Endodermal cell (in vitro differentiated cells): ENCODE measurements around the gene DGCR8. TPM values are rescaled to one million over a fixed set of nuclear protein-coding genes. Genes with fewer than 3 reads are reported as not detected.
A peak's percentile ranks its signal among the peaks of the same experiment; 100 is the strongest.

Experiments used
- DNase-seq: peaks from one replicate; pipeline ENCODE4 v3.0.0-alpha.2; 2017
- H3K27ac ChIP-seq: 2 replicates; pipeline ENCODE4 v1.5.1; 2013; ENCODE audit warnings: mild to moderate bottlenecking, low read depth, low read length, moderate library complexity
- H3K27me3 ChIP-seq: 2 replicates; pipeline ENCODE4 v1.6.1; 2013; ENCODE audit warnings: mild to moderate bottlenecking, low read length, moderate library complexity; ENCODE audit not compliant: insufficient read depth, control insufficient read depth, poor library complexity, severe bottlenecking
- H3K36me3 ChIP-seq: 2 replicates; pipeline ENCODE4 v1.7.0; 2013; ENCODE audit warnings: mild to moderate bottlenecking, low read length, moderate library complexity; ENCODE audit not compliant: control insufficient read depth, insufficient read depth
- H3K4me1 ChIP-seq: one replicate; pipeline ENCODE4 v1.7.0; 2013; ENCODE audit warnings: low read length; ENCODE audit not compliant: control insufficient read depth, insufficient read depth
- H3K4me3 ChIP-seq: 2 replicates; pipeline ENCODE4 v1.5.1; 2013; ENCODE audit warnings: mild to moderate bottlenecking, low read length, moderate library complexity
- H3K9ac ChIP-seq: 2 replicates; pipeline ENCODE4 v1.6.1; 2013; ENCODE audit warnings: mild to moderate bottlenecking, low read length, moderate library complexity; ENCODE audit not compliant: poor library complexity, severe bottlenecking; ENCODE audit errors: extremely low read depth
- H3K9me3 ChIP-seq: 2 replicates; pipeline ENCODE4 v1.6.1; 2013; ENCODE audit warnings: mild to moderate bottlenecking, low read length, moderate library complexity; ENCODE audit not compliant: control insufficient read depth
- H3K27ac Mint-ChIP-seq: 2 replicates; pipeline ENCODE4 v1.8.0; 2020; ENCODE audit warnings: mixed read lengths
- H3K27me3 Mint-ChIP-seq: 2 replicates; pipeline ENCODE4 v1.8.0; 2021; ENCODE audit warnings: mild to moderate bottlenecking, mixed read lengths; ENCODE audit not compliant: insufficient read depth
- H3K36me3 Mint-ChIP-seq: 2 replicates; pipeline ENCODE4 v1.8.0; 2020; ENCODE audit warnings: low read depth, mixed read lengths
- H3K4me1 Mint-ChIP-seq: 2 replicates; pipeline ENCODE4 v1.8.0; 2020; ENCODE audit warnings: mixed read lengths
- H3K4me3 Mint-ChIP-seq: 2 replicates; pipeline ENCODE4 v1.8.0; 2020; ENCODE audit warnings: mild to moderate bottlenecking, moderate library complexity, mixed read lengths
- H3K9me3 Mint-ChIP-seq: 2 replicates; pipeline ENCODE4 v1.8.0; 2020; ENCODE audit warnings: mild to moderate bottlenecking, mixed read lengths
- WGBS, 2 experiments: methylation state at CpG; one replicate each; pipeline versions ENCODE4 v1.1.5 to v1.1.7; 2013; ENCODE audit warnings: missing lambda C conversion rate in 2 of 2, mixed read lengths in 1 of 2; ENCODE audit not compliant: insufficient coverage in 1 of 2, insufficient read length in 1 of 2; 5-methylcytosine and 5-hydroxymethylcytosine counted together
- total RNA-seq, 2 donors: library from RNA; stranded (reverse); fragmentation: NEBNext Ultra II Directional in 1 of 2; extraction: Animal tissue kit (Norgen Biotek cat#: 25700) in 1 of 2; gene quantifications; 2 replicates in 1 of 2; 3 replicates in 1 of 2; pipeline ENCODE4 v1.2.1, GENCODE V29; 2021
- TF ChIP-seq, protein P1 (sequence below): fragments of 200-600 bp; sonication (generic); conservative IDR thresholded peaks from 2 replicates; pipeline ENCODE4 v1.5.0; 2021; ENCODE audit warnings: antibody characterized with exemption, mild to moderate bottlenecking

The DGCR8 gene
- total RNA-seq, 2 donors from 2014 or later: 61.3 to 76.1 TPM

DNA sequence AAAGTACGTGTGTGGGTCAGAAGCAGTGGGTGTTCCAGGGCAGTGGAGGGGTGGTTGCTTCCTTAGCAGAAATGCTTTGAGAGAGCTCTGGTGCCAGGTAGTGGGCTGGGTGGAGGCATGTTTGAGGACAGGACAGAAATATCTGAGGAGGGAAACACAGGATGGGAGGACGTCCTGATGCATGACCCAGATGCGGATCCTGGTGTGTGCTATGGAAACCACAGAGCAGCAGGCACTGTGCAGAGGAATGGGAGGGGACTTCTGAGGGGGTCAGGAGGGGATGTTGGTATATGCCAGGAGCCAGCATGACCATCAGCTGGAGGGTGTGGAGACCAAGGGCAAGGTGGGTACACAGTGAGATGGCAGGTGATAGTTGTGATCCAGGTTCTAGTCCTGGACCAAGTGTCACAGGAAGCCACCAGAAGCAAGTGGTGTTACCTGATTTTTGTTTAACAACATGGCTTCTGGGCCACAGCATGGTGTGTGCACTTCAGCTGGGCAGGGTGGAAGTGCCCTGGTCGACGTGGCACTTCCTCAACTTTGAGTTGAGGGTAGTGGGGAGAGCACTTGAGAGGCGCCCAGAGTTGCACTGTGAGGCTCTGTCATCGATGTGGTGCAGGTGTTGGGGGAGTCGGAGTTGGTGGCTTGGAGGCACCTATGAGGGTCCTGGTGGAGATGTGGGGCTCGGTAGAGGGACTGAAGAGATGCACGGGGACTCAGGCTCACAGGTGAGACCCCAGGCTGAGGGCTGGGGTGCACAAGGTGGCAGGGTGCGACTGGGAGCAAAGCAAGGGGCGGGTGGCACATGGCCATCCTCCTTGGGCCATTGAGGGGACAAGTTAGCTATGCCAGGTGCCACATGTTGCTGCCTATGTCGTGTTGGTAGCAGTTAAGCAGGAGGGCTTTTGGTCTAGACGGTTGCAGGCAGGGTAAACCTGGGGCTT is 7.5 kb downstream of the DGCR8 start:
- DNase-seq: no peak
- TF ChIP-seq, protein P1, sequence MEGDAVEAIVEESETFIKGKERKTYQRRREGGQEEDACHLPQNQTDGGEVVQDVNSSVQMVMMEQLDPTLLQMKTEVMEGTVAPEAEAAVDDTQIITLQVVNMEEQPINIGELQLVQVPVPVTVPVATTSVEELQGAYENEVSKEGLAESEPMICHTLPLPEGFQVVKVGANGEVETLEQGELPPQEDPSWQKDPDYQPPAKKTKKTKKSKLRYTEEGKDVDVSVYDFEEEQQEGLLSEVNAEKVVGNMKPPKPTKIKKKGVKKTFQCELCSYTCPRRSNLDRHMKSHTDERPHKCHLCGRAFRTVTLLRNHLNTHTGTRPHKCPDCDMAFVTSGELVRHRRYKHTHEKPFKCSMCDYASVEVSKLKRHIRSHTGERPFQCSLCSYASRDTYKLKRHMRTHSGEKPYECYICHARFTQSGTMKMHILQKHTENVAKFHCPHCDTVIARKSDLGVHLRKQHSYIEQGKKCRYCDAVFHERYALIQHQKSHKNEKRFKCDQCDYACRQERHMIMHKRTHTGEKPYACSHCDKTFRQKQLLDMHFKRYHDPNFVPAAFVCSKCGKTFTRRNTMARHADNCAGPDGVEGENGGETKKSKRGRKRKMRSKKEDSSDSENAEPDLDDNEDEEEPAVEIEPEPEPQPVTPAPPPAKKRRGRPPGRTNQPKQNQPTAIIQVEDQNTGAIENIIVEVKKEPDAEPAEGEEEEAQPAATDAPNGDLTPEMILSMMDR: no peak
- Histone ChIP-seq H3K9ac (no peak overlapping the region), H3K27me3 (no peaks in the 10 kb centered on the region), H3K36me3 (peaks cover 76% of the 10 kb centered on the region), H3K4me1 (peaks cover 4% of the 10 kb centered on the region), H3K27ac (no peak overlapping the region), H3K4me3 (no peak overlapping the region), H3K9me3 (no peaks in the 10 kb centered on the region)
- peak overlapping the region; percentile 5 for H3K27ac Mint-ChIP-seq
- 94 to 96% methylated on average over 11 to 14 of the region's 14 CpGs for WGBS, 2 experiments
- H3K4me3 Mint-ChIP-seq: no peak overlapping the region
- H3K4me1 Mint-ChIP-seq: peaks cover 26% of the 10 kb centered on the region
- H3K9me3 Mint-ChIP-seq: no peaks in the 10 kb centered on the region
- H3K36me3 Mint-ChIP-seq: peaks cover 80% of the 10 kb centered on the region
- no peaks in the 10 kb centered on the region for H3K27me3 Mint-ChIP-seq

DNA sequence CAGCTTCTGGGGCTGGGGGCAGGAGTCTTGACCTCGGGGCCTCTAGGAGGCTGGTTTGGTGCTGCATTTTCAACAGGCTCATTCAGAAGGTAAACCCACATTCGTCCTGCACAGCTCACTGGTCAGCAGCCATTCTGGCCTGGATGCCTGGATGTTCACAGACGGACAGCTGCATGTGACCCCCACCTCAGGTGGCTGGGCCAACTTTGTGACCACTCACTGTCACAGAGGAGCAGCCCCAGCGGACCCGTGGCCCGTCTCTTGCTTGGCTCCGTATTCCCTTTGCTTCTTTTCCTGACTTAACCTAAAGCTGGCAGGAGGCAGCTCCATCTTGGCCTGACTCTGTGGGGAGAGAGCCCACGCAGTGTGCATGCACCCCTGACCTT is 8.2 kb downstream of the DGCR8 start:
- H3K9ac ChIP-seq: no peak overlapping the region
- Mint-ChIP-seq H3K27me3 (no peaks in the 10 kb centered on the region), H3K4me1 (peaks cover 19% of the 10 kb centered on the region), H3K4me3 (no peak overlapping the region), H3K9me3 (no peaks in the 10 kb centered on the region), H3K27ac (no peak overlapping the region), H3K36me3 (peaks cover 81% of the 10 kb centered on the region)
- H3K9me3 ChIP-seq: no peaks in the 10 kb centered on the region
- peaks cover 82% of the 10 kb centered on the region for H3K36me3 ChIP-seq
- H3K27ac ChIP-seq: no peak overlapping the region
- WGBS, 2 experiments: 94 to 98% methylated on average over 7 to 8 of the region's 8 CpGs
- no peaks in the 10 kb centered on the region for H3K27me3 ChIP-seq
- TF ChIP-seq, protein P1: no peak
- no peak overlapping the region for H3K4me3 ChIP-seq
- no peaks in the 10 kb centered on the region for H3K4me1 ChIP-seq
- no peak for DNase-seq

DNA sequence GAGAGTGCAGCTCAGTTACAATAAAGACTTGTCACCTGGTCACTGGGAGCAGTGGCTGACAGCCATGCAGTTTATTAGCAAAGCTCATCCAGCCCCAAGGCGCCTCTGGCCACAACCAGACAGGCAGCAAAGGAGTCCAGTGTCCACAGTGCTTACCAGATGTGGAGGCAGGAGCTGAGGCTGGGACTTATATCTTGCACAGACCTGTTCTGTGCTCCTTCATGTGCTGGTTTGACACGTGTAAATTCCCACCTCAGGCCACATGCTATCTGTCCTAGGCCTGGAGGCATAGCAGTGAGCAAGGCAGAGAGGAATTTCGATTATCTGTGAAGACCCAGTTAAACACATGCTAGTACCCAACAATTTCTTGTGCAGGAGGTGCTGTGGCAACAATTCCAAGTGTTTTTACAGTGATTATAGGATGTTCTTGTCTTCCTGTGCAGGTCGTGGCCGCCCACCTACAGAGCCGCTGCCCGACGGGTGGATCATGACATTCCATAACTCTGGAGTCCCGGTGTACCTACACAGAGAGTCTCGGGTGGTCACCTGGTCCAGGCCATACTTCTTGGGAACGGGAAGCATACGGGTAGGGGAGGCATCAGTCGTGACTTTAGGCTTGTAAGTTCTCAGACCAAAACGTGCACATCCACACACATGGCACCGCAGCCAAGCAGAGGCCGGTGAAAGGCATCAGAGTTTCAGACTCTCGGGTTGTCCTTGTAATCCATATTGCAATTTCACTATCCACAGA is 9.4 kb downstream of the DGCR8 start:
- peaks cover 92% of the 10 kb centered on the region for H3K36me3 Mint-ChIP-seq
- no peaks in the 10 kb centered on the region for H3K9me3 Mint-ChIP-seq
- H3K27ac Mint-ChIP-seq: no peak overlapping the region
- H3K4me1 Mint-ChIP-seq: peaks cover 8% of the 10 kb centered on the region
- no peak overlapping the region for H3K4me3 Mint-ChIP-seq
- Histone ChIP-seq H3K27ac (no peak overlapping the region), H3K9ac (no peak overlapping the region), H3K9me3 (no peaks in the 10 kb centered on the region), H3K4me3 (no peak overlapping the region), H3K27me3 (no peaks in the 10 kb centered on the region), H3K4me1 (no peaks in the 10 kb centered on the region), H3K36me3 (peaks cover 94% of the 10 kb centered on the region)
- WGBS, 2 experiments: 96 to 100% methylated on average over 17 of the region's 17 CpGs
- DNase-seq: no peak
- H3K27me3 Mint-ChIP-seq: no peaks in the 10 kb centered on the region
- TF ChIP-seq, protein P1: no peak
